ENCODE measurements around the gene SVIL. TPM values are rescaled to one million over a fixed set of nuclear protein-coding genes. Genes with fewer than 3 reads are reported as not detected.

Gene SVIL
- total RNA-seq, 2 experiments from 2014 or later, result 9.4 to 12.0 TPM

GRCh38 chr10:29666201-29666600 lies 31.4 kb upstream of the SVIL start:
- DNase-seq, result no peak
- POLR2A ChIA-PET, result no interaction called here
- intact Hi-C loops (cut with micrococcal nuclease), result no loop called here

DNA sequence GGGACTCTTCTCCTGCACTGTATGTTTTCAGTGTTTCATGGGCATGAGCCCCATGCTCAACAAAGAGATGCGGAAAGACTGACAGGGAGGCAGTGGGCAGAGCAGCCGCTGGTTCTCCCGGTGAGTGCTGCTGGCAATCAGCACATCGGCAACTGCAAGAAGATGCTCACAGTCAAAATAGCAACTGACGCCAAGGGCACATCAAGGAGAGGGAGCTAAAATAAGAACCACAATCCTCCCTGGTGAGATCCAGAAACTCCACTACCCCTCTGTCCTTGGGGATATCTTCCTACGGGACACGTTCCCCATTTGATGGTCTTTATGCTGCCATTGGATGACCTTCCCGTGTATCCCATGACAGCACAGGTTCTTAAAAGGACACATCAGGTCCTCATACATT lies 28.9 kb upstream of the SVIL start:
- Mint-ChIP-seq H3K27ac (no peak overlapping the region), H3K36me3 (peaks cover 2% of the 10 kb centered on the region), H3K4me3 (no peak overlapping the region), H3K9me3 (no peaks in the 10 kb centered on the region), H3K4me1 (ENCODE audit: low read depth) (peaks cover 13% of the 10 kb centered on the region), H3K27me3 (peaks cover 4% of the 10 kb centered on the region)
- intact Hi-C loops (cut with micrococcal nuclease), result no loop called here
- ChIA-PET CTCF (no interaction called here), POLR2A (no interaction called here)
- DNase-seq, result no peak

More at GRCh38 chr10:29666201-29666600, 31.4 kb upstream of the SVIL start:
- H3K4me1 Mint-ChIP-seq (ENCODE audit: low read depth), result no peaks in the 10 kb centered on the region
- H3K27ac Mint-ChIP-seq, result no peak overlapping the region
- H3K36me3 Mint-ChIP-seq, result peaks cover 9% of the 10 kb centered on the region
- no peak overlapping the region for H3K4me3 Mint-ChIP-seq
- H3K9me3 Mint-ChIP-seq, result no peaks in the 10 kb centered on the region
- CTCF ChIA-PET, result no interaction called here
- no peaks in the 10 kb centered on the region for H3K27me3 Mint-ChIP-seq

- H3K9me3 Mint-ChIP-seq, result peaks cover 5% of the 10 kb centered on the region
- POLR2A ChIA-PET, result interaction anchor here (1.5 to 2.0 kb wide), 2 partner anchors 29 to 76 kb away, joined by 5 to 11 read pairs; no protein-coding TSS in a partner anchor
Measured at GRCh38 chr10:29658984-29659965, 24.5 kb upstream of the SVIL start.

DNA sequence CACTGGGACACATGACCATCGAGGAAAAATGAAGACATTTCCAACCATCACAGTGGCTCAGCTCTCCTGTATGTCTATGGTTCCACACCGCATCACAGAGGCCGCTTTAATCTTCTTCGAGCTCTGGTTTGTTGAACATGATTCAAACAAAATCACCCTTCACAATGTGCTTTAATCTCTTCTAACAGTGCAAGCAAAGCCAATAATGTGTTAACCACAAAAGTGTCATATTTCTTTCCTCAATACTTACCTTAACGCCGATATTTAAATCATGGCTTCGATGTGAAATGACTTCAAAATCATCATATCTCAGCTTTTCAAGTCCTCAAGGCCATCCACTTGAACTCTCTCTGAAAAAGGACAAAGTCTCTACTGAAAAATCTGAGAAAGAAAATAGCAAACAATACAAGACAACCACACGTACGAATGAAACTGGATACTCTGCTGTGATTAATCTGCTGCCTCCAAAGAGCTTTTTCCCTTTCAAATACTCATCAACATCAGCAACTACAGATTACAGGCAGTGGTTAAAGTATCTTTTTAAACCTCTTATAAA lies 23.0 kb upstream of the SVIL start:
- Mint-ChIP-seq H3K4me3 (no peak overlapping the region), H3K4me1 (ENCODE audit: low read depth) (peaks cover 32% of the 10 kb centered on the region), H3K27me3 (peaks cover 4% of the 10 kb centered on the region), H3K27ac (peak overlapping the region; percentile 36), H3K36me3 (peaks cover 35% of the 10 kb centered on the region), H3K9me3 (peaks cover 5% of the 10 kb centered on the region)
- intact Hi-C loops (cut with micrococcal nuclease), result loop anchor here (2.0 to 5.0 kb wide), 2 partner anchors 65 to 77 kb away; no protein-coding TSS in a partner anchor
- ChIA-PET CTCF (interaction anchor here (0.6 to 1.5 kb wide), 4 partner anchors 23 to 140 kb away, joined by 3 to 6 read pairs (median 4); partner anchors contain the start of gene SVIL), POLR2A (interaction anchor here (1.0 to 2.0 kb wide), 2 partner anchors 10 to 31 kb away, joined by 4 to 11 read pairs; no protein-coding TSS in a partner anchor)
- peak; percentile 22 for DNase-seq

More at GRCh38 chr10:29658984-29659965, 24.5 kb upstream of the SVIL start:
- peak overlapping the region; percentile 49 for H3K27ac Mint-ChIP-seq
- intact Hi-C loops (cut with micrococcal nuclease), result loop anchor here (1.0 to 5.0 kb wide), 5 partner anchors 11 to 76 kb away; no protein-coding TSS in a partner anchor
- peak; percentile 81 for DNase-seq
- H3K4me3 Mint-ChIP-seq, result peak overlapping the region; percentile 53
- peaks cover 32% of the 10 kb centered on the region for H3K4me1 Mint-ChIP-seq (ENCODE audit: low read depth)
- CTCF ChIA-PET, result interaction anchor here (1.2 to 1.6 kb wide), 3 partner anchors 10 to 74 kb away, joined by 3 to 4 read pairs (median 3); no protein-coding TSS in a partner anchor
- H3K36me3 Mint-ChIP-seq, result peaks cover 29% of the 10 kb centered on the region
- H3K27me3 Mint-ChIP-seq, result peaks cover 4% of the 10 kb centered on the region

DNA sequence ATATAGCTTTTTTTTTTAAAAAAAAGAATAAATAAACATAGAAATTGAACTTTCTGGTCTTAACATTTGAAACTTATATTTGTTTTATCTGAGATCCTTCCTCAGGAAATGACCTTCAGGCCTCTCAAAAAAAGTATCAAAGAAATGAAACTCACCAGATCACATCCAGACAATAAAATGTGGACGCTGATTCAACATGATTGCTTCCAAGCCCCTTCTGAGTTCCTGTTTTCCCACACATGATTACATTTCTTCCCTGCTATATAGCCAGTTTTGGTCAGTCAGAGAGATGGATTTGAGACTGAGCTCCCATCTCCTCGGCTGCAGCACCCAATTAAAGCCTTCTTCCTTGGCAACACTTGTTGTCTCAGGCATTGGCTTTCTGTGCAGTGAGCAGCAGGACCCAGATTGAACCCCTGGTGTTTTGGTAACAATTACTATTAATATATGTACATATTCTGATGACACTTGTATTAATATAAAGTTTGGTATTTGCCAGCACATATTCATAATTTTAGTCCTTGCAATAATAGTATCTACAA lies 21.8 kb upstream of the SVIL start:
- intact Hi-C loops (cut with micrococcal nuclease), result loop anchor here (5.0 kb wide), 1 partner anchor 64 kb away; no protein-coding TSS in a partner anchor
- Mint-ChIP-seq H3K4me1 (ENCODE audit: low read depth) (peaks cover 32% of the 10 kb centered on the region), H3K36me3 (peaks cover 37% of the 10 kb centered on the region), H3K27me3 (peaks cover 4% of the 10 kb centered on the region), H3K4me3 (no peak overlapping the region), H3K9me3 (peaks cover 5% of the 10 kb centered on the region), H3K27ac (no peak overlapping the region)
- no peak for DNase-seq
- ChIA-PET POLR2A (no interaction called here), CTCF (interaction anchor here (0.6 to 1.5 kb wide), 2 partner anchors 22 to 25 kb away, joined by 3 to 6 read pairs; partner anchors contain the start of gene SVIL)

DNA sequence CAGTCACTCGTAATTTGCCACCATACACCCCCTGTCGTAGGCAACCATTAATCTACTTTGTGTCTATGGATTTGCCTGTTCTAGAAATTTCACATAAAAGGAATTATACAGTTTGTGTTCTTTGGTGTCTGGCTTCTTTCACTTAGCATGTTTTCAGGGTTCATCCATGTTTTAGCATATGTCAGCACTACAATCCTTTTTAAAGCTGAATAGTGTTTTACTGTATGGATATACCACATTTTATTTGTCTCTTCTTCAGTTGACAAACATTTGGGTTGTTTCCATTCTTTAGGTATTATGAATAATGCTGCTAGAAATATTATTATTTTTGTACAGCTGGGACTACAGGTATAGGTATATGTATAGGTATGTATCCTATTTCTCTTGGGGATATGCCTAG lies 17.4 kb upstream of the SVIL start:
- intact Hi-C loops (cut with micrococcal nuclease), result no loop called here
- H3K27ac Mint-ChIP-seq, result no peak overlapping the region
- no peak for DNase-seq
- no peaks in the 10 kb centered on the region for H3K27me3 Mint-ChIP-seq
- no peak overlapping the region for H3K4me3 Mint-ChIP-seq
- peaks cover 21% of the 10 kb centered on the region for H3K4me1 Mint-ChIP-seq (ENCODE audit: low read depth)
- peaks cover 5% of the 10 kb centered on the region for H3K9me3 Mint-ChIP-seq
- peaks cover 28% of the 10 kb centered on the region for H3K36me3 Mint-ChIP-seq
- ChIA-PET POLR2A (no interaction called here), CTCF (no interaction called here)

GRCh38 chr10:29651767-29652166 lies 17.0 kb upstream of the SVIL start:
- CTCF ChIA-PET, result no interaction called here
- peaks cover 24% of the 10 kb centered on the region for H3K36me3 Mint-ChIP-seq
- DNase-seq, result no peak
- intact Hi-C loops (cut with micrococcal nuclease), result no loop called here
- peaks cover 5% of the 10 kb centered on the region for H3K9me3 Mint-ChIP-seq
- H3K27ac Mint-ChIP-seq, result no peak overlapping the region
- no peaks in the 10 kb centered on the region for H3K27me3 Mint-ChIP-seq
- POLR2A ChIA-PET, result no interaction called here
- no peak overlapping the region for H3K4me3 Mint-ChIP-seq
- peaks cover 24% of the 10 kb centered on the region for H3K4me1 Mint-ChIP-seq (ENCODE audit: low read depth)

GRCh38 chr10:29650552-29650944 lies 15.8 kb upstream of the SVIL start:
- H3K4me3 Mint-ChIP-seq, result no peak overlapping the region
- intact Hi-C loops (cut with micrococcal nuclease), result no loop called here
- H3K36me3 Mint-ChIP-seq, result peaks cover 17% of the 10 kb centered on the region
- H3K4me1 Mint-ChIP-seq (ENCODE audit: low read depth), result peaks cover 32% of the 10 kb centered on the region
- no peaks in the 10 kb centered on the region for H3K27me3 Mint-ChIP-seq
- no peak for DNase-seq
- no peaks in the 10 kb centered on the region for H3K9me3 Mint-ChIP-seq
- POLR2A ChIA-PET, result no interaction called here
- CTCF ChIA-PET, result no interaction called here
- no peak overlapping the region for H3K27ac Mint-ChIP-seq

DNA sequence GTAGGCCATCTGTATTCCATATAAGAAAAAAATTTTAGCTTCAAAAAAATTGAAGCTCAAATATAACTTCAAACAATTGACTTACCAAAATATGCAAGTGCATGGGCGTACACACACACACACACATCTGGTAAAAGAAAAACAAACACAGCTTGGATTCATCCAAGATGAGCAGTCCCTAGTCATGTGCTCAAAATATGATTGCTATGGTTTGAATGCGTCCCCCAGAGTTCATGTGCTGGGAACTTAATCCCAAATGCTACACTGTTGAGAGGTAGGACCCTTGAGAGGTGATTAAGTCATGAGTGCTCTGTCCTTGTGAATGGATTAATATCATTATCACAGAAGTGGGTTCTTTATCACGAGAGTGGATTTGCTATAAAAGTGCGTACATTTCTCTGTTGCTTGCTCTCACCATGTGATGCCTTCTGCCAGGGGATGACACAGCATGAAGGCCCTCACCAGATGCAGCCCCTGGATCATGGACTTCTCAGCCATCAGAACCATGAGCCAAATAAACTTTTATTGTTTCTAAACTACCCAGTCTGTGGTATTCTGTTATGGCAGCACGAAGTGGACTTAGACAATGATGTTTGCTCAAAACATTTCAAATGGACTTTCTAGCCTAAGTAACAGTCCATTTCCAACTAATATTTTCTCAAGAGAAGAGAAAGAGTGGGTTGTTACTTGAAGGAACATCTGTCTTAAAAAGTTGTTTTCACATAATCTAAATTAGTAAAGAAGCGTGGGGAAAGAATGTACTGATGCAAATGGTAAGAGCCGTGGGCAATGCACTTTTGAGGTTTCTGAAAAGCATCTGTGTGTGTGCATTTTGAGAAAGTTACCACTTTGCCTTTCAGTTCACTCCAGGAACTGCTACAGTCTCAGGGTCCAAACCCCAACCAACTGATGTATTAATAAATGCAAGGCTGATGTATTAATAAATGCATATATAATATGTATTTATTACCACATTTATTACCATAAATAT lies 15.1 kb upstream of the SVIL start:
- H3K4me1 Mint-ChIP-seq (ENCODE audit: low read depth), result peaks cover 32% of the 10 kb centered on the region
- H3K4me3 Mint-ChIP-seq, result no peak overlapping the region
- H3K36me3 Mint-ChIP-seq, result peaks cover 14% of the 10 kb centered on the region
- CTCF ChIA-PET, result interaction anchor here (0.7 to 1.4 kb wide), 2 partner anchors 10 kb away, joined by 3 to 4 read pairs; no protein-coding TSS in a partner anchor
- POLR2A ChIA-PET, result no interaction called here
- H3K9me3 Mint-ChIP-seq, result no peaks in the 10 kb centered on the region
- intact Hi-C loops (cut with micrococcal nuclease), result no loop called here
- no peaks in the 10 kb centered on the region for H3K27me3 Mint-ChIP-seq
- H3K27ac Mint-ChIP-seq, result no peak overlapping the region
- DNase-seq, result no peak

GRCh38 chr10:29648983-29649268 lies 14.2 kb upstream of the SVIL start:
- Mint-ChIP-seq H3K4me1 (ENCODE audit: low read depth) (peaks cover 32% of the 10 kb centered on the region), H3K36me3 (peaks cover 10% of the 10 kb centered on the region), H3K27ac (no peak overlapping the region), H3K9me3 (no peaks in the 10 kb centered on the region), H3K4me3 (no peak overlapping the region), H3K27me3 (no peaks in the 10 kb centered on the region)
- intact Hi-C loops (cut with micrococcal nuclease), result loop anchor here (1.0 kb wide), 1 partner anchor 10 kb away; no protein-coding TSS in a partner anchor
- ChIA-PET CTCF (interaction anchor here (1.4 kb wide), 1 partner anchor 11 kb away, joined by 4 read pairs; no protein-coding TSS in a partner anchor), POLR2A (interaction anchor here (1.6 kb wide), 1 partner anchor 9 kb away, joined by 4 read pairs; no protein-coding TSS in a partner anchor)
- no peak for DNase-seq
